Measurements from ENCODE around the gene DOK3. TPM values are rescaled to one million over a fixed set of nuclear protein-coding genes. Genes with fewer than 3 reads are reported as not detected.

Gene DOK3
- total and polyA plus RNA-seq, 12 donors, result 0.74 to 11.4 (median 2.3) TPM

DNA sequence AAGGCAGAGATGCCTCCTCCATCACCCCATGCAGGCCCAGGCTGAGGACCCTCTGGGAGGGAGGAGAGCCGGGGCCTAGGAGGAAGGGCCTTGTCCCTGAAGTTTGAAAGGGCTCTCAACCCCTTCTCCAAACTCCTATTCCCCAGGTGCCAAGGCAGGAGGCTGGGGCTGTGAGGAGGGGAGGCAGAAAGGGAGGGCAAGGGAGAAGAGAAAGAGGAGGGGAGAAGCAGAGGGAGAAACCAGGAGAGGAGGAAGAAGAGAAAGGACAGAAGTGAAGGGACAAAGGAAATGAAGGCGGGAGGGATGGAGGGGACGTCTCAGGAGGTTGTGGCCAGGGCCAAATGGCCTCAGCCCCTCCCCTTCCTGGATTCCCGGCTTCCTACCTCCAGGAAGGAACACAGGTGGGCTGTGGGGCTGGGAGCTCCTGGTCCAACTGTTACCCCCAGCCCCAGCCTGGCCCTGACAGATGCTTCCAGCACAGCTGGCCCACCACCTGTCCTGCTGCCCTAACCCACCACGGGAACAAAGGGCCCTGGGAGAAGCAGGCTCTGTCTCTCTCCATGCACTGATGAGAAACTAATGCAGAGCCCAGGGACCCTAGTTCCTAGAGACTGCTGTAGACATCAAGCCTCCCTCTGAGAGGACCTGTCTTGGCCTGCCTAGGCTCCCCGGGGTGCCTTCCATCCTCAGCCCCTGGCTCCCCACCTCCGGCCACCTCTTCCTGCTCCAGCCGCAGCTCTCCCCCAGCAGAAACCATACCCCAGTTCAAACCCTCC, 39.7 kb downstream of the DOK3 start:
- WGBS, 2 donors, result 66 to 69% methylated on average over 8 of the region's 8 CpGs
- intact Hi-C loops (cut with DNase I), result no loop called here
- TF ChIP-seq CTCF (IDR thresholded peaks at IDR 0.05), result no peak
- DNase-seq, result no peak
- H3K4me1 ChIP-seq, result peaks cover 26 to 51% (median 44%) of the 10 kb centered on the region in 9 donors
- peaks cover 0 to 35% (median 16%) of the 10 kb centered on the region in 9 donors for H3K36me3 ChIP-seq
- peaks cover 0 to 39% (median 13%) of the 10 kb centered on the region in 7 donors for H3K27me3 ChIP-seq
- peak overlapping the region in 9 of 10 donors; percentile 25 to 93 (median 49) for H3K27ac ChIP-seq
- H3K9me3 ChIP-seq, result peaks cover 0 to 7% (median 0%) of the 10 kb centered on the region in 11 donors
- no peak overlapping the region for H3K4me3 ChIP-seq
- ATAC-seq, result no peak

GRCh38 chr5:177468685-177469628, 40.7 kb downstream of the DOK3 start:
- intact Hi-C loops (cut with DNase I), result no loop called here
- peaks cover 0 to 9% (median 0%) of the 10 kb centered on the region in 11 donors for H3K9me3 ChIP-seq
- no peak for TF ChIP-seq CTCF (IDR thresholded peaks at IDR 0.05)
- H3K27me3 ChIP-seq, result peaks cover 0 to 29% (median 13%) of the 10 kb centered on the region in 7 donors
- no peak overlapping the region for H3K4me3 ChIP-seq
- ATAC-seq (peak in 6 of 8 donors; percentile 16 to 55 (median 28)), DNase-seq (peak in 1 of 2 donors; percentile 60)
- H3K36me3 ChIP-seq, result peaks cover 0 to 41% (median 16%) of the 10 kb centered on the region in 9 donors
- WGBS, 2 donors, result 60 to 67% methylated on average over 24 to 25 of the region's 25 CpGs
- peaks cover 25 to 45% (median 37%) of the 10 kb centered on the region in 9 donors for H3K4me1 ChIP-seq
- H3K27ac ChIP-seq, result peak overlapping the region in 9 of 10 donors; percentile 25 to 93 (median 49)

DNA sequence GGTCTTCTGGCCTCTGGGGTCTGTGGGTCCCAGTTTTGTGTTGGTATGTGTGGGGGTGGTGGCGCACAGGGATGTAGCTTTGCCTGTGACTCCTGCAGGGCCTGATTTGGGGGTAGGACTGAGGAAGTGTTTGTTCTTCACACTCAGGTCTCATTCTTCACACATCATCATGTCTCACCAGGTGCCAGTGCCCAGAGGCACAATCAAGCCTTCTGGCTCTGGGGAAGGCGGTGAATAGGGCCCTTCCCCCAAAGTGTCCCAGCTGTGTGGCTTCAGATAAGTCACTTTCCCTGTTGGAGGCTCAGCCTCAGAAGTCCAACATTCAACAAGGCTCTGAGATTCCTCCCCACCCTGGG, 41.3 kb downstream of the DOK3 start:
- H3K27ac ChIP-seq, result peak overlapping the region in 2 of 10 donors; percentile 33 to 48

More for the DNA sequence above, 41.3 kb downstream of the DOK3 start:
- no peak for TF ChIP-seq CTCF (IDR thresholded peaks at IDR 0.05)
- intact Hi-C loops (cut with DNase I), result no loop called here
- 89 to 95% methylated on average over 2 of the region's 2 CpGs for whole genome bisulfite sequencing, 2 donors
- peaks cover 0 to 25% (median 13%) of the 10 kb centered on the region in 7 donors for H3K27me3 ChIP-seq
- no peak for ATAC-seq
- no peak for DNase-seq
- H3K36me3 ChIP-seq, result peaks cover 0 to 43% (median 16%) of the 10 kb centered on the region in 9 donors
- H3K4me1 ChIP-seq, result peaks cover 24 to 45% (median 37%) of the 10 kb centered on the region in 9 donors
- no peak overlapping the region for H3K4me3 ChIP-seq
- peaks cover 0 to 9% (median 0%) of the 10 kb centered on the region in 11 donors for H3K9me3 ChIP-seq

Data from heart right ventricle (tissue), 16 donors.